Glomerular visceral epithelial cell (primary cell): ENCODE measurements around the gene ACTG2.
"Not testable (repeated sequence)": the region's sequence is repeated elsewhere in the genome, so short reads cannot be mapped to it uniquely, and the experiment has no call there.

ENCODE experiments used
- DNase-seq: peaks from one replicate; pipeline ENCODE4 v3.0.0-alpha.2; 2016; ENCODE audit errors: extremely low spot score

ACTG2 gene

GRCh38 chr2:73937103-73937885 is 44.5 kb downstream of the ACTG2 start:
- DNase-seq = peak; percentile 40

GRCh38 chr2:73937899-73938298 is 45.1 kb downstream of the ACTG2 start:
- DNase-seq = no peak

GRCh38 chr2:73938718-73939352 is 46.0 kb downstream of the ACTG2 start:
- DNase-seq = peak; percentile 68

GRCh38 chr2:73939419-73939818 is 46.6 kb downstream of the ACTG2 start:
- peak; percentile 44 for DNase-seq

- DNase-seq = not testable (repeated sequence)
Measured at GRCh38 chr2:73940066-73940465, 47.3 kb downstream of the ACTG2 start.

GRCh38 chr2:73942664-73943063 is 49.9 kb downstream of the ACTG2 start:
- no peak for DNase-seq

GRCh38 chr2:73944714-73945113 is 51.9 kb downstream of the ACTG2 start:
- DNase-seq = no peak

- DNase-seq = no peak
Measured at GRCh38 chr2:73946215-73946614, 53.4 kb downstream of the ACTG2 start.

GRCh38 chr2:73946666-73947065 is 53.9 kb downstream of the ACTG2 start:
- DNase-seq = no peak

GRCh38 chr2:73947412-73948018 is 54.7 kb downstream of the ACTG2 start:
- DNase-seq = no peak

- no peak for DNase-seq
Measured at GRCh38 chr2:73949802-73950201, 57.0 kb downstream of the ACTG2 start.

GRCh38 chr2:73952499-73953446 is 60.0 kb downstream of the ACTG2 start:
- DNase-seq = peak; percentile 10

GRCh38 chr2:73956218-73956865 is 63.5 kb downstream of the ACTG2 start:
- no peak for DNase-seq

GRCh38 chr2:73961274-73961673 is 68.5 kb downstream of the ACTG2 start:
- DNase-seq = no peak

GRCh38 chr2:73961823-73962615 is 69.2 kb downstream of the ACTG2 start:
- no peak for DNase-seq

GRCh38 chr2:73962798-73963197 is 70.0 kb downstream of the ACTG2 start:
- no peak for DNase-seq

GRCh38 chr2:73963385-73964120 is 70.7 kb downstream of the ACTG2 start:
- DNase-seq = no peak

GRCh38 chr2:73964223-73964622 is 71.4 kb downstream of the ACTG2 start:
- no peak for DNase-seq

- no peak for DNase-seq
Measured at GRCh38 chr2:73965053-73965452, 72.2 kb downstream of the ACTG2 start.
